Adipocyte (in vitro differentiated cells): ENCODE measurements around the gene PAX4.
A peak's percentile ranks its signal among the peaks of the same experiment; 100 is the strongest.

Experiments used
- DNase-seq: peaks from one replicate; pipeline ENCODE4 v3.0.0-alpha.2; 2015; ENCODE audit warnings: low read depth
- H3K27me3 ChIP-seq: replicated peaks from 2 replicates; pipeline ENCODE4 v1.7.0; 2013; ENCODE audit warnings: mild to moderate bottlenecking, low read length, moderate library complexity; ENCODE audit not compliant: control insufficient read depth, insufficient read depth
- H3K36me3 ChIP-seq: 2 replicates; pipeline ENCODE4 v1.7.0; 2013; ENCODE audit warnings: low read length, mild to moderate bottlenecking, moderate library complexity; ENCODE audit not compliant: control insufficient read depth, insufficient read depth, severe bottlenecking
- H3K4me1 ChIP-seq: 2 replicates; pipeline ENCODE4 v1.7.0; 2013; ENCODE audit warnings: mild to moderate bottlenecking, low read length, moderate library complexity; ENCODE audit not compliant: control insufficient read depth, insufficient read depth
- H3K4me3 ChIP-seq: 2 replicates; pipeline ENCODE4 v1.7.0; 2013; ENCODE audit warnings: mild to moderate bottlenecking, low read length, moderate library complexity
- H3K9ac ChIP-seq: 2 replicates; pipeline ENCODE4 v1.7.0; 2013; ENCODE audit warnings: mild to moderate bottlenecking, low read length, moderate library complexity
- H3K9me3 ChIP-seq: 2 replicates; pipeline ENCODE4 v1.7.0; 2013; ENCODE audit warnings: mild to moderate bottlenecking, low read length, moderate library complexity; ENCODE audit not compliant: control insufficient read depth

PAX4 gene

GRCh38 chr7:127594490-127594889 lies 23.5 kb downstream of the PAX4 start:
- H3K9me3 ChIP-seq = no peaks in the 10 kb centered on the region
- peaks cover 16% of the 10 kb centered on the region for H3K36me3 ChIP-seq
- H3K4me1 ChIP-seq = peaks cover 6% of the 10 kb centered on the region
- H3K4me3 ChIP-seq = no peak overlapping the region
- DNase-seq = no peak
- H3K27me3 ChIP-seq = no peaks in the 10 kb centered on the region
- no peak overlapping the region for H3K9ac ChIP-seq

GRCh38 chr7:127592550-127592949 lies 25.4 kb downstream of the PAX4 start:
- DNase-seq = no peak
- Histone ChIP-seq H3K4me3 (no peak overlapping the region), H3K27me3 (no peaks in the 10 kb centered on the region), H3K36me3 (peaks cover 16% of the 10 kb centered on the region), H3K4me1 (peaks cover 16% of the 10 kb centered on the region), H3K9me3 (no peaks in the 10 kb centered on the region), H3K9ac (no peak overlapping the region)

GRCh38 chr7:127591591-127591990 lies 26.4 kb downstream of the PAX4 start:
- no peak for DNase-seq

GRCh38 chr7:127591189-127591588 lies 26.8 kb downstream of the PAX4 start:
- no peak for DNase-seq
- no peak overlapping the region for H3K4me3 ChIP-seq
- peaks cover 16% of the 10 kb centered on the region for H3K36me3 ChIP-seq
- H3K9me3 ChIP-seq = no peaks in the 10 kb centered on the region
- H3K4me1 ChIP-seq = peaks cover 20% of the 10 kb centered on the region
- H3K27me3 ChIP-seq = no peaks in the 10 kb centered on the region
- no peak overlapping the region for H3K9ac ChIP-seq

More at GRCh38 chr7:127591591-127591990, 26.4 kb downstream of the PAX4 start:
- Histone ChIP-seq H3K9ac (no peak overlapping the region), H3K27me3 (no peaks in the 10 kb centered on the region), H3K9me3 (no peaks in the 10 kb centered on the region), H3K36me3 (peaks cover 16% of the 10 kb centered on the region), H3K4me1 (peaks cover 20% of the 10 kb centered on the region), H3K4me3 (no peak overlapping the region)

- peak overlapping the region; percentile 90 for H3K9ac ChIP-seq
These were observed 28.0 kb downstream of the PAX4 start for GRCh38 chr7:127589896-127590295.

GRCh38 chr7:127588697-127589482 lies 29.1 kb downstream of the PAX4 start:
- Histone ChIP-seq H3K36me3 (peaks cover 16% of the 10 kb centered on the region), H3K4me1 (peaks cover 34% of the 10 kb centered on the region), H3K9ac (peak overlapping the region; percentile 90), H3K4me3 (peak overlapping the region; percentile 94), H3K9me3 (no peaks in the 10 kb centered on the region), H3K27me3 (no peaks in the 10 kb centered on the region)
- peak; percentile 78 for DNase-seq

More at GRCh38 chr7:127589896-127590295, 28.0 kb downstream of the PAX4 start:
- Histone ChIP-seq H3K4me1 (peaks cover 24% of the 10 kb centered on the region), H3K36me3 (peaks cover 16% of the 10 kb centered on the region), H3K4me3 (peak overlapping the region; percentile 94), H3K27me3 (no peaks in the 10 kb centered on the region), H3K9me3 (no peaks in the 10 kb centered on the region)
- DNase-seq = no peak

GRCh38 chr7:127588019-127588696 lies 29.8 kb downstream of the PAX4 start, which contains the start of gene ARF5:
ARF5 (plus strand) TSS chr7:127588411; CDS start chr7:127588499, 88 bp downstream.
- DNase-seq = peak; percentile 95
- Histone ChIP-seq H3K36me3 (peaks cover 17% of the 10 kb centered on the region), H3K4me1 (peaks cover 41% of the 10 kb centered on the region)

GRCh38 chr7:127587663-127588018 lies 30.3 kb downstream of the PAX4 start:
- Histone ChIP-seq H3K27me3 (no peaks in the 10 kb centered on the region), H3K4me3 (peak overlapping the region; percentile 94), H3K4me1 (peaks cover 46% of the 10 kb centered on the region), H3K9me3 (no peaks in the 10 kb centered on the region), H3K9ac (peak overlapping the region; percentile 93), H3K36me3 (peaks cover 22% of the 10 kb centered on the region)
- no peak for DNase-seq

More at GRCh38 chr7:127588019-127588696, 29.8 kb downstream of the PAX4 start, which contains the start of gene ARF5:
- Histone ChIP-seq H3K4me3 (peak within 1 kb of the TSS; percentile 94), H3K9ac (peak within 1 kb of the TSS; percentile 93), H3K27me3 (no peaks in the 10 kb centered on the region), H3K9me3 (no peaks in the 10 kb centered on the region)

- H3K27me3 ChIP-seq = no peaks in the 10 kb centered on the region
- H3K4me3 ChIP-seq = no peak overlapping the region
- H3K9me3 ChIP-seq = no peaks in the 10 kb centered on the region
- peaks cover 25% of the 10 kb centered on the region for H3K36me3 ChIP-seq
- DNase-seq = no peak
- peaks cover 59% of the 10 kb centered on the region for H3K4me1 ChIP-seq
- no peak overlapping the region for H3K9ac ChIP-seq
These were observed 31.6 kb downstream of the PAX4 start for GRCh38 chr7:127586346-127586745.

- Histone ChIP-seq H3K9me3 (no peaks in the 10 kb centered on the region), H3K4me1 (peaks cover 70% of the 10 kb centered on the region), H3K36me3 (peaks cover 19% of the 10 kb centered on the region), H3K4me3 (peak within 1 kb of the TSS; percentile 96), H3K9ac (peak within 1 kb of the TSS; percentile 92), H3K27me3 (no peaks in the 10 kb centered on the region)
- DNase-seq = peak; percentile 97
These were observed 32.6 kb downstream of the PAX4 start, which contains the start of gene GCC1 for GRCh38 chr7:127585044-127585953. GCC1 (minus strand) TSS chr7:127585596; CDS start chr7:127585182, 414 bp downstream.
